GM12874 (cell line): ENCODE results near the gene CXCL16.

Experiments used
- CTCF ChIP-seq: IDR thresholded peaks from 2 replicates; pipeline ENCODE4 v1.5.1; 2011; ENCODE audit warnings: low read depth, mild to moderate bottlenecking, control low read depth, low read length, moderate library complexity; ENCODE audit not compliant: insufficient read depth

The CXCL16 gene

GRCh38 chr17:4739122-4740024, at the start of gene CXCL16, which contains the start of gene ZMYND15:
Gene CXCL16, minus strand, starts transcription at chr17:4739928. Its CDS starts 589 bp downstream, at chr17:4739339.
Gene ZMYND15, plus strand, starts transcription at chr17:4739833. Its CDS starts 716 bp downstream, at chr17:4740549.
- no peak for TF ChIP-seq CTCF

- no peak for TF ChIP-seq CTCF
Observed at GRCh38 chr17:4788807-4789700, 49.3 kb upstream of the CXCL16 start, which contains the start of gene GLTPD2. Gene GLTPD2, plus strand, starts transcription at chr17:4788964. Its CDS starts 48 bp downstream, at chr17:4789012.

- no peak for TF ChIP-seq CTCF
Observed at GRCh38 chr17:4788159-4788806, 48.6 kb upstream of the CXCL16 start.

GRCh38 chr17:4786516-4786915, 46.8 kb upstream of the CXCL16 start:
- TF ChIP-seq CTCF: no peak

GRCh38 chr17:4786106-4786511, 46.4 kb upstream of the CXCL16 start, which contains the start of gene VMO1:
Gene VMO1, minus strand, starts transcription at chr17:4786364. Its CDS starts 12 bp downstream, at chr17:4786352.
- no peak for TF ChIP-seq CTCF

- TF ChIP-seq CTCF: no peak
Observed at GRCh38 chr17:4785311-4786105, 45.8 kb upstream of the CXCL16 start.
